Fibroblast of lung (primary cell): ENCODE data around the gene PACS2. TPM values are rescaled to one million over a fixed set of nuclear protein-coding genes. Genes with fewer than 3 reads are reported as not detected.
"Not testable (repeated sequence)": the region's sequence is repeated elsewhere in the genome, so short reads cannot be mapped to it uniquely, and the experiment has no call there.

Source experiments
- DNase-seq, 2 donors: peaks; one replicate each; pipeline versions ENCODE4 v3.0.0 to v3.0.0-alpha.2; 2010; ENCODE audit warnings: low read depth in 2 of 2
- H2AFZ ChIP-seq: 2 replicates; pipeline ENCODE4 v1.5.1; 2012; ENCODE audit warnings: low read length, control low read depth, inconsistent platforms
- H3K27ac ChIP-seq: 2 replicates; pipeline ENCODE4 v1.5.1; 2011; ENCODE audit warnings: low read length, control low read depth; ENCODE audit not compliant: insufficient read depth
- H3K27me3 ChIP-seq: 2 replicates; pipeline ENCODE4 v1.5.1; 2011; ENCODE audit warnings: mild to moderate bottlenecking, low read length; ENCODE audit not compliant: control insufficient read depth, insufficient read depth
- H3K36me3 ChIP-seq: 2 replicates; pipeline ENCODE4 v1.5.1; 2011; ENCODE audit warnings: low read length; ENCODE audit not compliant: control insufficient read depth, insufficient read depth
- H3K4me1 ChIP-seq: 2 replicates; pipeline ENCODE4 v1.5.1; 2011; ENCODE audit warnings: low read length; ENCODE audit not compliant: control insufficient read depth, insufficient read depth; ENCODE audit errors: extremely low read depth
- H3K4me2 ChIP-seq: 2 replicates; pipeline ENCODE4 v1.5.1; 2011; ENCODE audit warnings: low read length, control low read depth; ENCODE audit not compliant: insufficient read depth; ENCODE audit errors: extremely low read depth
- H3K4me3 ChIP-seq, 4 experiments: fragments of 200-600 bp in 1 of 4; sonication (generic) in 1 of 4; replicated peaks in 1 of 4; 2 replicates each; pipeline ENCODE4 v1.5.1; 2011 to 2016; ENCODE audit warnings: low read length in 4 of 4, low read depth in 3 of 4, mild to moderate bottlenecking in 3 of 4, control low read depth in 2 of 4, inconsistent platforms in 1 of 4, mixed read lengths in 1 of 4; ENCODE audit not compliant: insufficient read depth in 1 of 4; ENCODE audit errors: control extremely low read depth in 1 of 4
- H3K79me2 ChIP-seq: 2 replicates; pipeline ENCODE4 v1.5.1; 2012; ENCODE audit warnings: mild to moderate bottlenecking, low read length, inconsistent platforms; ENCODE audit not compliant: control insufficient read depth, insufficient read depth
- H3K9ac ChIP-seq: 2 replicates; pipeline ENCODE4 v1.5.1; 2011; ENCODE audit warnings: mild to moderate bottlenecking, low read length, control low read depth; ENCODE audit not compliant: insufficient read depth
- H3K9me3 ChIP-seq: 2 replicates; pipeline ENCODE4 v1.5.1; 2012; ENCODE audit warnings: low read depth, low read length; ENCODE audit not compliant: control insufficient read depth, insufficient read depth
- H4K20me1 ChIP-seq: 2 replicates; pipeline ENCODE4 v1.5.1; 2011; ENCODE audit warnings: low read length; ENCODE audit not compliant: control insufficient read depth, insufficient read depth; ENCODE audit errors: extremely low read depth
- EZH2 ChIP-seq: IDR thresholded peaks from 2 replicates; pipeline ENCODE4 v1.5.1; 2012; ENCODE audit warnings: low read length, control low read depth, mild to moderate bottlenecking; ENCODE audit errors: missing control alignments
- polyA plus RNA-seq, 2 donors: library from polyadenylated mRNA; depleted of rRNA in 1 of 2; stranded (reverse) in 1 of 2; unstranded in 1 of 2; fragments of >200 nt; gene quantifications; 2 replicates each; pipeline ENCODE4 v1.2.1, GENCODE V29; 2011 to 2012; ENCODE audit warnings: missing spikeins in 1 of 2
- total RNA-seq: library from RNA; depleted of rRNA; stranded (reverse); fragments of >200 nt; gene quantifications from 2 replicates; pipeline ENCODE4 v1.2.1, GENCODE V29; 2014
- TF ChIP-seq, protein P1 (sequence below), 2 donors: IDR thresholded peaks in 1 of 2; conservative IDR thresholded peaks in 1 of 2; 1 replicate in 1 of 2; 2 replicates in 1 of 2; pipeline ENCODE4 v1.5.1; 2011 to 2012; ENCODE audit warnings: low read length in 2 of 2, control low read depth in 1 of 2, inconsistent platforms in 1 of 2, low read depth in 1 of 2, mild to moderate bottlenecking in 1 of 2

Gene PACS2
- total and polyA plus RNA-seq, 2 donors (not counting 1 experiment from before 2014, with no cell fraction given), result 20.3 to 52.5 TPM

DNA sequence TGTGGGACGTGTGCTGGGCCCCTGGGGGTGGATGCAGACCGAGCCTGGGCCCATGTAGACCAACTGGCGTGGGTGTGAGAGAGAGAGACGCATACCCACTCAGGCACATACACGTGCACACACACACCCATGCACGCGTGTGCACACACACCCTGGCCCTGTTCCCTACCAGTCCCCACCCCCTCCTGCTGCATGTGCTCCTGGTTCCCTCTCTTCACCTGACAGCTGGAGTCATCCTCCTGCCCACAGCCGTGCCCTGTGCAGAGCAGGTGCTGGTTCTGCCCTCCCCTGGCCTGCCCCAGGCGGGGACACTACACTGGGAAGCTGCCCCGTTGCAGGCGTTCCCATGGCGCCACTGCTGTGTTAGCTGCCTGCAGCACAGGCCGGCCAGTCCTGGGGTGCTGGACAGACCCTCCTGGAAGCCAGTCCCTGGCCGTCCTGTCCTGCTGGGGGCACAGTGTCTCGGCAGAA is 18.5 kb downstream of the PACS2 start:
- H3K36me3 ChIP-seq, result no peaks in the 10 kb centered on the region
- H3K9ac ChIP-seq, result no peak overlapping the region
- no peaks in the 10 kb centered on the region for H3K27me3 ChIP-seq
- no peak for TF ChIP-seq EZH2
- TF ChIP-seq, protein P1, sequence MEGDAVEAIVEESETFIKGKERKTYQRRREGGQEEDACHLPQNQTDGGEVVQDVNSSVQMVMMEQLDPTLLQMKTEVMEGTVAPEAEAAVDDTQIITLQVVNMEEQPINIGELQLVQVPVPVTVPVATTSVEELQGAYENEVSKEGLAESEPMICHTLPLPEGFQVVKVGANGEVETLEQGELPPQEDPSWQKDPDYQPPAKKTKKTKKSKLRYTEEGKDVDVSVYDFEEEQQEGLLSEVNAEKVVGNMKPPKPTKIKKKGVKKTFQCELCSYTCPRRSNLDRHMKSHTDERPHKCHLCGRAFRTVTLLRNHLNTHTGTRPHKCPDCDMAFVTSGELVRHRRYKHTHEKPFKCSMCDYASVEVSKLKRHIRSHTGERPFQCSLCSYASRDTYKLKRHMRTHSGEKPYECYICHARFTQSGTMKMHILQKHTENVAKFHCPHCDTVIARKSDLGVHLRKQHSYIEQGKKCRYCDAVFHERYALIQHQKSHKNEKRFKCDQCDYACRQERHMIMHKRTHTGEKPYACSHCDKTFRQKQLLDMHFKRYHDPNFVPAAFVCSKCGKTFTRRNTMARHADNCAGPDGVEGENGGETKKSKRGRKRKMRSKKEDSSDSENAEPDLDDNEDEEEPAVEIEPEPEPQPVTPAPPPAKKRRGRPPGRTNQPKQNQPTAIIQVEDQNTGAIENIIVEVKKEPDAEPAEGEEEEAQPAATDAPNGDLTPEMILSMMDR (conservative IDR thresholded peaks at IDR 0.05 in 1 of 2, IDR thresholded peaks at IDR 0.05 in 1 of 2; ENCODE audit: low read depth in 1 of 2, low read length in 2 of 2), result no peak
- H3K27ac ChIP-seq, result no peak overlapping the region
- H2AFZ ChIP-seq, result no peak overlapping the region
- no peak overlapping the region for H3K4me2 ChIP-seq
- no peak overlapping the region for H3K4me3 ChIP-seq
- peaks cover 4% of the 10 kb centered on the region for H3K4me1 ChIP-seq
- DNase-seq, result no peak
- no peaks in the 10 kb centered on the region for H3K9me3 ChIP-seq
- H4K20me1 ChIP-seq, result no peaks in the 10 kb centered on the region
- H3K79me2 ChIP-seq, result no peaks in the 10 kb centered on the region

DNA sequence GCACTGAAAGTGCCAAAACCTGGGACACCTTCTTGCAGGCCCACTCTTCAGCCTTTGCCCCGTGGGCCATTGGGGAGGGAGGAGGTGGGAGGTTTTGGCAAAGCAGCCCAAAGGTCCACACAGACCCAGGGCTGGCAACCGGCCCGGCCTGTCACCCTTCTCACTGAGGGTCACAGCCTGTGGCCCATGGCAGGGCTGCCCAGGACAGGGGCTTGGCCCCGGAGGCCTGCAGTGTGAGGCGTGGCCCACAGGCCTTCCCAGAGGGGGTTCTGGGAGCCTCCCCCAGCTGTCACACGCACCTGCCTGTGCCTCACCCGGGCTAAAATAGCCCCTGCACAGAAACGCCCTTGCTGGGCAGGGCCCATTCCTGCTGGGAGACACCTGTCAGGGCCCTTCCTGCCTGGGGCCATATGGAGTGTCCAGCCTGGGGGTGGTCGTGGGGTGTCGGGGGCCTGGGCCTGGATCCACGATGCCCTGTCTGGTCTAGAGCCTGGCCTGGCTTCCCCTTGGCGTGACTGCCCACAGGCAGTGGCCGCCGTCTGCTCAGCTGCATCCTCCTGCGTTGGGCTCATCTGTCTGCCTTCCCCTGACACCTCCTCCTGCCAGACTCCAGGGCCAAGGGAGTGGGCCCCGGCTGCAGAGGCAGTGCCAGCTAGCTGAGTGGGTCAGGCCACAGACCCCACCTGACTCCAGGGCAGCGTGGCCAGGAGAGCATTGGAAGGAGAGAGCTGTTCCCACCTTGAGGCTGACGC is 19.2 kb downstream of the PACS2 start:
- H3K27me3 ChIP-seq, result no peaks in the 10 kb centered on the region
- H3K27ac ChIP-seq, result no peak overlapping the region
- H2AFZ ChIP-seq, result no peak overlapping the region
- H3K4me3 ChIP-seq, result no peak overlapping the region
- no peaks in the 10 kb centered on the region for H3K36me3 ChIP-seq
- H3K9me3 ChIP-seq, result no peaks in the 10 kb centered on the region
- H3K4me1 ChIP-seq, result peaks cover 4% of the 10 kb centered on the region
- no peak overlapping the region for H3K4me2 ChIP-seq
- H3K9ac ChIP-seq, result no peak overlapping the region
- DNase-seq, result no peak
- H4K20me1 ChIP-seq, result no peaks in the 10 kb centered on the region
- TF ChIP-seq, protein P1 (conservative IDR thresholded peaks at IDR 0.05 in 1 of 2, IDR thresholded peaks at IDR 0.05 in 1 of 2; ENCODE audit: low read depth in 1 of 2, low read length in 2 of 2), result no peak
- TF ChIP-seq EZH2, result no peak
- no peaks in the 10 kb centered on the region for H3K79me2 ChIP-seq

DNA sequence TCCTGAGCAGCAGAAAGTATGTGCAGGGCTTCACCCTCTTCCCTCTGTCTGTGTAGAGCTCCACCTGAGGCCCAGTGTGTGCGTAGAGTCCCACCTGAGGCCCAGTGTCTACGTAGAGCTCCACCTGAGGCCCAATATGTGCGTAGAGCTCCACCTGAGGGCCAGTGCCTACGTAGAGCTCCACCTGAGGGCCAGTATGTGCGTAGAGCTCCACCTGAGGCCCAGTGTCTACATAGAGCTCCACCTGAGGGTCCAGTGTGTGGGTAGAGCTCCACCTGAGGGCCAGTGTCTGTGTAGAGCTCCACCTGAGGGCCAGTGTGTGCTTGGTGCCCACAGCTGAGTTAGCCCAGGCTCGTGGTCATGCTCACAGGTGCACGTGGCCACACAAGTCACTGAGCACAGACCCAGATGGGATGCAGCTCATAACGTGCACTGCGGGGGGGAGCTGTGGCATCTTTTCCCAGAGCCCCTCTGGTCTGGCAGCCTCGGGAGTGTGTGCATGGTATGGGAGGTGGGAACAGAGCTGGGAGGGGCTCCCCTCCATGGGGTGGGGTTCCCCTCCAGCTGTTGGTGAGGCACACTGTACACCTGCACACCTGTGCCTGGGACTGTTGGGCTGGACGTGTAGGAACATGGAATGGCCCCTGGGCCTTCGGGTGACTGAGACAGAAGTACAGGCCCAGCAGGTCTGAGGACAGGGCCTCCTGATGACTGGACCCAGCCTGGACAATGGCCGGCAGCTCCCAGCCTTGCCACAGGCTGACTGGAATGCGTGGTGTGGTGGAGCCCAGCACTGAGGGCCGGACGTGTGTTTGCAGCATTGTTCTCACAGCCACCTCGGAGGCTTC is 20.1 kb downstream of the PACS2 start:
- no peak for DNase-seq
- H3K27me3 ChIP-seq, result no peaks in the 10 kb centered on the region
- H3K9ac ChIP-seq, result no peak overlapping the region
- H4K20me1 ChIP-seq, result no peaks in the 10 kb centered on the region
- no peak overlapping the region for H3K27ac ChIP-seq
- H2AFZ ChIP-seq, result no peak overlapping the region
- no peaks in the 10 kb centered on the region for H3K9me3 ChIP-seq
- H3K36me3 ChIP-seq, result no peaks in the 10 kb centered on the region
- H3K4me1 ChIP-seq, result peaks cover 4% of the 10 kb centered on the region
- H3K4me2 ChIP-seq, result no peak overlapping the region
- TF ChIP-seq, protein P1 (conservative IDR thresholded peaks at IDR 0.05 in 1 of 2, IDR thresholded peaks at IDR 0.05 in 1 of 2; ENCODE audit: low read depth in 1 of 2, low read length in 2 of 2), result no peak
- TF ChIP-seq EZH2, result no peak
- H3K79me2 ChIP-seq, result no peaks in the 10 kb centered on the region
- H3K4me3 ChIP-seq, result no peak overlapping the region

DNA sequence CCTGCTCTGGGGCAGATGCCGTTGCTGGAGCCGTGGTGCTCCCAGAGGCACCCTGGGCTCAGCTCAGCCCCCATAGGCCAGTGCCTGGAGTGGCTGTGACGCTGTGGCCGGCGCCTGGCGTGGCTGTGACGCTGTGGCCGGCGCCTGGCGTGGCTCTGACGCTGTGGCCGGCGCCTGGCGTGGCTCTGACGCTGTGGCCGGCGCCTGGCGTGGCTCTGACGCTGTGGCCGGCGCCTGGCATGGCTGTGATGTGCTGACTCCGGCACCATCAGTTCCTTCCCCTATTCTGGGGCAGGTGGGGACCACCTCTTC is 20.6 kb downstream of the PACS2 start:
- DNase-seq, H3K27ac ChIP-seq, H3K4me2 ChIP-seq, H3K4me3 ChIP-seq, H3K36me3 ChIP-seq, H3K4me1 ChIP-seq, H3K9ac ChIP-seq, H4K20me1 ChIP-seq, H3K79me2 ChIP-seq, H3K27me3 ChIP-seq, H2AFZ ChIP-seq, H3K9me3 ChIP-seq: not testable (repeated sequence)
